Activated CD8-positive, alpha-beta memory T cell treated with anti-CD3 and anti-CD28 coated beads for 48 hours (primary cell): ENCODE measurements around the gene ETNK2.

ENCODE experiments used
- DNase-seq, 3 experiments: peaks; one replicate each; pipeline ENCODE4 v3.0.0-alpha.2; 2020; ENCODE audit warnings: low read depth in 2 of 3, low spot score in 2 of 3

The ETNK2 gene

DNA sequence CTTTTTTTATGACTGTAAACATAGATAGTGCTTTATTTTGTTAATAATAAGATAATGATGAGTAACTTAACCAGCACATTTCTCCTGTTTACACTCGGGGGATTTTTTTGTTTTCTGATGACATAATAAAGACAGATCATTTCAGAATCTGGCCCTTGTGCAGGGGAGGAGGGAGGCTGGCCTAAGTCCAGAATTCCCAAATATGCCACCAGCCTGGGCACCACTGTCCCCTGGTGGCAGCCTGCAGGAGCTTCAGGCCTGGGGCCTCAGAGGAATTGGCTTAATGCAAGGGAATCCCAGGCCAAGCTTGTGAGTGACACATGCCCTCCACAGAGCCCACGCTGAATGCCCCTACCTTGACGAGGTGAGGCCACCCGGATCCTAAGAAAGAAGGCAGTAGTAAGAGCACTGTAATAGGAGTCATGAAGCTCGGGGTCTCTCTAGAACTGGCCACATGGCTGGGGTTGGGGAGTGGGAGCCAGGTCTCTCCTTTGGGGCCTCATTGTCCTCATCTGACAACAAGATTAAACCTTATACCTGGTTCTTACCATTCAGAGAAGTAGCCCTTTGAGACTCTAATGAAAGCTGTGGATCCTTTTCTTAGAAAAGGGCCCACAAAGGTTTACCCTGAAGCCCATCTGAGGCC is 24.1 kb downstream of the ETNK2 start:
- DNase-seq: no peak

DNA sequence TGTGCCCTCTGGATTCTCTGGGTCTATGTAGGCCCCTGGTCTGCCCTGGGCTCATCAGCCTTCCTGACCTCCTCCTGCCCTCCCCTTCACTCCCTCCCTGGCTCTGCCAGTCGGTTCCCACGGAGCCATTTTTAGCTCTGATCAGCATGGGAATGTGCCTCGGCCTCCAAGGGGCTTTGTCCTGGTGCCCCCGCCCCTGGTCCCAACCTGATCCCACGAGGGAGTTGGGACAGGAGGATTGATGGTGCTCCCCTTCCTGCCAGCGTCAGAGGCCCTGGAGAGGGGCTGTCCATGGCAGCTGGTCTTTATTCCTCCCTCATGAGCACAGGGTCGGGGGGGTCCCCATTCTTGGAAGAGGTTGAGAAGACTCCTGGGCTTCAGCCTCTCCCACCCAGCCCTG is 24.9 kb downstream of the ETNK2 start:
- DNase-seq: no peak

GRCh38 chr1:204126386-204126785 is 25.5 kb downstream of the ETNK2 start:
- DNase-seq: no peak

DNA sequence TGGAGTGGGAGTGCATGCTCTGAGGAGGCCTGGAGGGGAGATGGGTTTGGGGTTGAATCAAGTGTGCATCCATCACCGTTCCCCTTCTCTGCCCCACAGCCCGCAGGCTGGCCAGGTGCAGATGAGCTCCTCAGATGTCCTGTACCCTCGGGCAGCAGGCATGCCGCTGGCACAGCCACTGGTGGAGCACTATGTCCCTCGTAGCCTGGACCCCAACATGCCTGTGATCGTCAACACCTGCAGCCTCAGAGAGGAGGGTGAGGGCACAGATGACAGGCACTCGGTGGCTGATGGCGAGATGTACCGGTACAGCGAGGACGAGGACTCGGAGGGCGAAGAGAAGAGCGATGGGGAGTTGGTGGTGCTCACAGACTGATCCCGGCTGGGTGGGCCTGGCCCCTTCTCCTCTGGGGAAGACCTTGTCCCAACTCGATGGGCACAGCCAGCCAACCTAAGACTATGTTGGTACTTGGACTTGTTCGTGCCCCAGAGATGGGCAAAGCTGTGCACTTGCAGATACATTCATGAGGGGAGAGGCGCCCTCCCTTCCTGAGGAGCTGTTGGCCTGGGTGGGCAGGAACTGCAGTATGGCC is 26.0 kb downstream of the ETNK2 start:
- no peak for DNase-seq

DNA sequence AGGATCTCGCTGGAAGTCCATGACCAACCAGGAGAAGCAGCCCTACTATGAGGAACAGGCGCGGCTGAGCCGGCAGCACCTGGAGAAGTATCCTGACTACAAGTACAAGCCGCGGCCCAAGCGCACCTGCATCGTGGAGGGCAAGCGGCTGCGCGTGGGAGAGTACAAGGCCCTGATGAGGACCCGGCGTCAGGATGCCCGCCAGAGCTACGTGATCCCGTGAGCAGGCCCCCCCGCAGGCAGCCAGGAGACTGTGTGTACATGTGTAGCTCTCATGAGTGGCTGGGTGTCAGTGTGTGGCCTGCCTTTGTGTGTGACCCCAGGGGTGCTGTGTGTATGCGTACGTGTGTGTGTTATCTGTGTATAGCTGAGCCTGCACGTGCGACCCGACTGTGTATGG is 27.2 kb downstream of the ETNK2 start:
- no peak for DNase-seq

GRCh38 chr1:204123376-204123775 is 28.5 kb downstream of the ETNK2 start:
- no peak for DNase-seq

DNA sequence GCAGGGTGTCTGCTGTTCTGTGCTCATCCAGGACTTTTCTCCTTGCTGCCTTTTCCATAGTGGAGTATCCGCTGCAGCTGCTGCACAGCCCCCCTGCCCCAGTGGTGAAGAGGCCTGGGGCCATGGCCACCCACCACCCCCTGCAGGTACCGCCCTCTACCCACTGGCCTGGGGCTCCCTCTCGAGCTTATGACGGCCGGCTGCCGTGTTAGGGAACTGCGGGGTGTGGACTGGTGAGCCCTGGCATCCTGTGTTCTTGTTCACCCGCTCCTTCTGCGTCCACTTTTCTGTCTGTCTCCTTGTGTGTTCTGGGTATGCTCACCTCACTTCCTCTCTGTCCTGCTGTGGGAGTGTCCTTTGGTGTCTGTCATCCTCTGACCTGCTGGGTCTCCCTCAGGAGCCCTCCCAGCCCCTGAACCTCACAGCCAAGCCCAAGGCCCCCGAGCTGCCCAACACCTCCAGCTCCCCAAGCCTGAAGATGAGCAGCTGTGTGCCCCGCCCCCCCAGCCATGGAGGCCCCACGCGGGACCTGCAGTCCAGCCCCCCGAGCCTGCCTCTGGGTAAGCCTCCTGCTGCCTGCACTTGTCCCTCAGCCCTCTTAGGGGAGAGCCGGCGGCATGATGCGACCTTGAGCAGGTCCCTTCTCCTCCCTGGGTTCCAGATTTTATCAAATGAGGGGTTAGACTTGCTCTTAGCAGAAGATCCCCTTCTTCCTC is 29.8 kb downstream of the ETNK2 start:
- no peak for DNase-seq

DNA sequence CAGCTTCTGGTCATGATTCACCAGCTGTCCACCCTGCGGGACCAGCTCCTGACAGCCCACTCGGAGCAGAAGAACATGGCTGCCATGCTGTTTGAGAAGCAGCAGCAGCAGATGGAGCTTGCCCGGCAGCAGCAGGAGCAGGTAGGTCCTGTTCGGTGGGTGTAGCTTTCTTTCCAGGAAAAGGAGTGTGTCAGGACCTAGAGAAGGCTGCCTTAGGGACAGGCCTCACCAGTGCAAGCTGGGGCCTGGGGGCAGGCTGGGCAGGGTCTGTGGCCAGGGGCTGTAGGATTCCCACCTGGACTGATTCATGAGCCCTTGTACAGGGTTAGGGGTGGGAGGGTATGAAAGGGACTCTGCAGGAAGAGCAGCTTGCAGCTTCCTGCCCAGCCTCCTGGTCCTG is 35.3 kb downstream of the ETNK2 start:
- DNase-seq: no peak

DNA sequence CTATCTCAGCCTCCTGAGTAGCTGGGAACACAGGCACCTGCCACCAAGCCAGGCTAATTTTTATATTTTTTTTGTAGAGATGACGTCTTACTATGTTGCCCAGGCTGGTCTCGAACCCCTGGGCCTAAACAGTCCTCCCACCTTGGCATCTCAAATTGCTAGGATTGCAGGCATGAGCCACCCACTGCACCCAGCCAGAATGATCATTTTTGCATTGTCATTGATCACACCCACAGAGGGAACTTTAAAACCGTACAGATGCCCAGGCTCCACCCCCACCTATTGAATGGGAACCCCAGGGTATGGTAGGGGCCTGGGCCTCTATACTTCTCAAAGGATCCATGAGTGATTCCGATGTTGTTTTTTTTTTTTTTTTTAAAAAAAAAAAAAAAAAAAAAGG is 36.7 kb downstream of the ETNK2 start:
- no peak for DNase-seq

- DNase-seq: no peak
These were observed 37.2 kb downstream of the ETNK2 start for GRCh38 chr1:204114606-204115005.

DNA sequence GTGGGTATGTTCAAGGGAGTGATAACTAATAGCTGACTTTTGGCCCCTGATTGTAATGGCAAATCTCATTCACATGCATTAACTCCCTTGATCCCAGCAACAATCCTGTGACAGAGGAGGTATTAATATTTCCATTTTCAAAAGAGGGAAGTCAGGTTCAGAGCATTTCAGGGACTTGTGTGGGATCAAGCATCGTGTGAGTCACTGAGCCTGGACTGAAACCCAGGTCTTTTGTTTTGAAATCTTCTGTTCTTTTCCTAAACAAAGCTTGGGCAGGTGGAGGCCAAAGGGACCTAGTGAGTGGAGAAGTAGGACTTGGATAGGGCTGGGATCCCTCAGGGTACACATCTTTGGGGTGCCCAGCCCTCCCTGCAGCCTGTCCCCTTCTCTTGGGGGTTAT is 37.9 kb downstream of the ETNK2 start:
- DNase-seq: no peak

- no peak for DNase-seq
These were observed 38.7 kb downstream of the ETNK2 start for GRCh38 chr1:204112876-204113730.

- no peak for DNase-seq
These were observed 40.8 kb downstream of the ETNK2 start for GRCh38 chr1:204110894-204111633.

DNA sequence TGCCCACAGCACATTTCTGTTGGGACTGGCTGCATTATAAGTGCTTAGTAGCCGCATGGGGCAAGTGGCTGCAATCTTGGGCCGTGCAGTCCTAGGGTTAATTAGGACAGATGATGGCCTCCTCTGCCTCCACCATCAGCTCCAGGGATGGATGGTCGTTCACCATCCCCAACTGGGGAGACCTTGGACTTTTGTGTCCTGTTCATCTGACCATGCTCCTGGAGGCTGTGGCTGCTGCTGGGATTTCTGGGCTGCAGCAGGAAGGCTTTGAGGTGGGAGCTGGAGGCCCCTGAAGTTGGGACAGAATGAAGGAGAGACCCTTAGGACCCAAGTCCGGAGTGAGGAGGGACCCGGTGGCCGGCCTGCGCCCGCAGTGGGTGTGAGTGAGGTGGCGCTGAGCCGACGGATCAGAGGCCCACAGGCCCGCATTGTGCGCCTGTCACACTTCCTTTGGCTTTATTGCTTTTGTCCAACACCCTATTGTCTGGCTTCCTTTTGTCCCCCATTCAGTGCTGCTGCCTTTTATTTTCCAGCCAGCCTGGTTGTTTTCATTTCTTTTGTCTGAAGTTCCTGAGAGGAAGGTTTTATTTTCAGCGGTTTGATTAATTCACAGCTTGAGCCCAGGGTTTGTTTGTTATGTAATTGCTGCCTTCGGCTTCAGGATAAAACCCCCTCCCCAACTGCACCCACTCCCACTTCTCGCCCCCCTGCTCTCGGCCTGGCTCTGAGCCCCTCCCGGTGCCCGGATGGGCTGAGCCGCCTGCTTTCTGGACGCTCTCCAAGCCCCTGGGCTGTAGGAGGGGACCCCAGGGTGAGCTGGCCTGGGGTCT is 43.3 kb downstream of the ETNK2 start:
- no peak for DNase-seq

DNA sequence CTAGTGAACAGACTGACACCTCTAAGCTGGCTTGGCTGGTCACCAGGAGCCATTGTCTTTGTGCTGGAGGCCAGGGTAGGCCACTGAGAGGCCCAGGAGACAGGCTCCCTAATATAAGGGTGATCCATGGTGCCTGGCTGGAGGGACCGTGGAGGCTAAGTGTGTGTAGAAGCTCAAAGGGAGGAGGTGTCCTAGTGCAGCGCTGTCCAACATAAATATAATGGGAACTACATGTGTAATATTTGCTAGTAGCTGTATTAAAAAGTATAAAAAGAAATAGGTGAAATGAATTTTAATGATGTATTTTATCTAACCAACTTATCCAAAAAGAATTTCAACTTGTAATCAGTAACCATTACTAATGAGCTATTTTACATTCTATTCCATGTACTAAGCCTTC is 44.0 kb downstream of the ETNK2 start:
- no peak for DNase-seq

DNA sequence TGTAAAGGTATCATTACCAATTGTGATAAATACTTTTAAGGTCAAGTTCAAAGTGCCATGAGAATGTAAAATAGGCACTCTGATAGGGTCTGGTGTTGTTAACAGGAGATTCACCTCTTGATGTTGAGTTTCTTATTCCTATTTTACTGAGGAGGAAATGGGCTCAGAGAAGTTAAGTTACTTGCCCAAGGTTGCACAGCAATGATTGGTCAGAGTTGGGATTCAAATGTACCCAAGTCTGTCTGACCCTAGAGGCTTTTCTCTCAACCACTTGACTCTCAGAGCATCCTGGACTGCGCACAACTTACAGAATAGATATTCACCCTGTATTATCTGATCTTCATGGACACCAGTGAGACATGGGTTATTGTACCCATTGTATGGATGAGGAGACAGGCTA is 45.0 kb downstream of the ETNK2 start:
- no peak for DNase-seq

DNA sequence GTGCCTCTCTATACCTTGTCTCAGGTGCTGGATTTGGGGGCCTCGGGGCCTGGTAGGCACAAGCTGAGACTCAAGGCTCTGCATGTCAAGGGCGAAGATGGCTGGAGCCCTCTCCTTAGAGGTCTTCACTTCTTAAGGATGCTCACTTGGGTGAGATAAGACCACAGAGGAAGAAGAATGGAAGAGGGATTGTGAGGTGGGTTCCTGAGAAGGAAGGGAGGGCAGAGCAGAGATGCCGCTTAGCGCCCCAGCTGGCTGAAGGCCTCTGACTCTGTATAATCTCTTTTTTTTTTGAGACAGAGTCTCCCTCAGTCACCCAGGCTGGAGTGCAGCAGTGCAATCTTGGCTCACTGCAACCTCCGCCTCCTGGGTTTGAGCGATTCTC is 46.7 kb downstream of the ETNK2 start:
- DNase-seq: no peak

DNA sequence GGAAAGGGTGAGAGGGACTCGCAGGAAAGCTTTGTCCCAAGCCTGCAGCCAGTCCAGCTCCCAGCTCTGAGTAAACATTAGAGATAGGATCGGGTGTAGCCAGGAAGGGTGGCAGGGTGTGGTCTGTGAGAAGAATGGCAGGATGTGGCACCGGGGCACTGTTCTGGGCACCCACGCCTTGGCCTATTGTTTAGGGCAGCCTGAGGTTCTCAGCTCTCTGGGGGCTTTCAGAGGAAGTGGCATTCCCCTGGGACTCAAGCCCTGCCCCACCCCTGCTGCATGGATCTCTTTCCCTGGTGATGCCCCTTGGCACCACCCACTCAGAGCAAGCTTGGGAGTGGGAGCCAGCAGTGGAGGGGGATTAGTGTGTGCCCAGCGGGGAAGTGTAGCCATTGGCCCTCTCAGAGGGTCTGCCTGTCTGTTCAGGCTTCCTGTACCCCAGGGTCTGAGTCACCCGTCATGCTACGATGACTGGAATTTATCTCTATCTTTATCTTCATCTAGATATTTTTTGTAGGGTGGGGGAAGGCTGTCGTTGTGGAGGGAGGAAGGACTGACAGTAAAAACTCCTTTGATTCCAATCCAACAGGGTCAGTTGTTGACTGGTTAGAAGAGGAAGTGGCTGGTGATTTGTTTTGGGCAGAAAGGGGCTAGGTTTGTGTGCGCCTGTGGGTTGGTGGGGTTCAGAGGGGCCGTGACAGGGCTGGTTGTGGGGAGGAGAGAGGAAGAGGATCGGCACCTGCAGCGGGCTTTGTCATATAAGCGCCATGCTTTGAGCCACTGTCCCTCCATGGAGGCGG is 47.3 kb downstream of the ETNK2 start:
- DNase-seq: no peak

- DNase-seq: no peak
These were observed 48.5 kb downstream of the ETNK2 start for GRCh38 chr1:204103431-204103741.
